HEK293 (cell line): ENCODE measurements around the gene TOMM6.

ENCODE experiments used
- BCL11B ChIP-seq: fragments of 450-650 bp; formaldehyde crosslinking; IDR thresholded peaks from 2 replicates; pipeline ENCODE4 v1.5.1; 2016; ENCODE audit warnings: low read depth, missing biosample characterization, missing genetic modification characterization
- GLIS1 ChIP-seq: fragments of 450-650 bp; formaldehyde crosslinking; IDR thresholded peaks from 2 replicates; pipeline ENCODE4 v1.5.1; 2016; ENCODE audit warnings: missing biosample characterization, missing genetic modification characterization
- IKZF3 ChIP-seq: fragments of 450-650 bp; IDR thresholded peaks from 2 replicates; pipeline ENCODE4 v1.5.0; 2018; ENCODE audit warnings: missing biosample characterization, mild to moderate bottlenecking, missing genetic modification characterization, moderate library complexity
- INSM2 ChIP-seq: fragments of 450-650 bp; formaldehyde crosslinking; IDR thresholded peaks from 2 replicates; pipeline ENCODE4 v1.5.1; 2016; ENCODE audit warnings: missing biosample characterization, missing genetic modification characterization
- KLF1 ChIP-seq: fragments of 450-650 bp; formaldehyde crosslinking; IDR thresholded peaks from 2 replicates; pipeline ENCODE4 v1.5.1; 2016; ENCODE audit warnings: missing biosample characterization, missing genetic modification characterization
- PATZ1 ChIP-seq: fragments of 450-650 bp; formaldehyde crosslinking; IDR thresholded peaks from 2 replicates; pipeline ENCODE4 v1.5.1; 2016; ENCODE audit warnings: missing biosample characterization, missing genetic modification characterization
- TSHZ1 ChIP-seq: fragments of 450-650 bp; formaldehyde crosslinking; IDR thresholded peaks from 2 replicates; pipeline ENCODE4 v1.5.1; 2016; ENCODE audit warnings: missing biosample characterization, missing genetic modification characterization, borderline replicate concordance
- ZBTB10 ChIP-seq: fragments of 450-650 bp; formaldehyde crosslinking; IDR thresholded peaks from 2 replicates; pipeline ENCODE4 v1.5.1; 2016; ENCODE audit warnings: missing biosample characterization, missing genetic modification characterization
- ZEB2 ChIP-seq: fragments of 450-650 bp; formaldehyde crosslinking; IDR thresholded peaks from 2 replicates; pipeline ENCODE4 v1.5.1; 2016; ENCODE audit warnings: missing biosample characterization, missing genetic modification characterization
- ZFP69B ChIP-seq: fragments of 450-650 bp; formaldehyde crosslinking; IDR thresholded peaks from 2 replicates; pipeline ENCODE4 v1.5.1; 2016; ENCODE audit warnings: missing biosample characterization, missing genetic modification characterization
- ZNF10 ChIP-seq: fragments of 450-650 bp; formaldehyde crosslinking; IDR thresholded peaks from 2 replicates; pipeline ENCODE4 v1.5.1; 2017; ENCODE audit warnings: missing biosample characterization, missing genetic modification characterization
- ZNF133 ChIP-seq: fragments of 450-650 bp; formaldehyde crosslinking; IDR thresholded peaks from 2 replicates; pipeline ENCODE4 v1.5.1; 2016; ENCODE audit warnings: missing biosample characterization, missing genetic modification characterization
- ZNF157 ChIP-seq: fragments of 450-650 bp; formaldehyde crosslinking; IDR thresholded peaks from 2 replicates; pipeline ENCODE4 v1.5.1; 2016; ENCODE audit warnings: missing biosample characterization, missing genetic modification characterization
- ZNF18 ChIP-seq: fragments of 450-650 bp; formaldehyde crosslinking; IDR thresholded peaks from 2 replicates; pipeline ENCODE4 v1.5.1; 2016; ENCODE audit warnings: missing biosample characterization, missing genetic modification characterization
- ZNF214 ChIP-seq: fragments of 450-650 bp; formaldehyde crosslinking; IDR thresholded peaks from 2 replicates; pipeline ENCODE4 v1.5.1; 2017; ENCODE audit warnings: missing biosample characterization, mild to moderate bottlenecking, missing genetic modification characterization, borderline replicate concordance
- ZNF366 ChIP-seq: fragments of 450-650 bp; formaldehyde crosslinking; conservative IDR thresholded peaks from 2 replicates; pipeline ENCODE4 v1.5.1; 2016; ENCODE audit warnings: missing biosample characterization, missing genetic modification characterization
- ZNF398 ChIP-seq: fragments of 450-650 bp; formaldehyde crosslinking; IDR thresholded peaks from 2 replicates; pipeline ENCODE4 v1.5.1; 2017; ENCODE audit warnings: missing biosample characterization, missing genetic modification characterization
- ZNF560 ChIP-seq: fragments of 450-650 bp; formaldehyde crosslinking; IDR thresholded peaks from 2 replicates; pipeline ENCODE4 v1.5.1; 2017; ENCODE audit warnings: missing biosample characterization, missing genetic modification characterization, borderline replicate concordance
- ZSCAN16 ChIP-seq: fragments of 450-650 bp; formaldehyde crosslinking; IDR thresholded peaks from 2 replicates; pipeline ENCODE4 v1.5.1; 2016; ENCODE audit warnings: missing biosample characterization, missing genetic modification characterization
- ZSCAN30 ChIP-seq: fragments of 450-650 bp; IDR thresholded peaks from 2 replicates; pipeline ENCODE4 v1.5.1; 2018; ENCODE audit warnings: missing biosample characterization, mild to moderate bottlenecking, missing genetic modification characterization, moderate library complexity
- ZSCAN5A ChIP-seq: fragments of 450-650 bp; formaldehyde crosslinking; IDR thresholded peaks from 2 replicates; pipeline ENCODE4 v1.5.1; 2016; ENCODE audit warnings: missing biosample characterization, missing genetic modification characterization

Gene TOMM6

GRCh38 chr6:41787219-41787917, at the start of gene TOMM6 (continued):
- TF ChIP-seq ZBTB10 (tag by site-specific recombination) (peak; percentile 33; the same call in 1 of the 2 replicates), ZFP69B (tag by site-specific recombination) (peak; percentile 41), TSHZ1 (tag by site-specific recombination) (no peak), ZNF10 (tag by site-specific recombination) (no peak), ZEB2 (tag by site-specific recombination) (peak; percentile 99), BCL11B (tag by site-specific recombination) (peak; percentile 92), PATZ1 (tag by site-specific recombination) (peak; percentile 85), ZNF18 (tag by site-specific recombination) (peak; percentile 36; the same call in 1 of the 2 replicates), ZSCAN5A (tag by site-specific recombination) (no peak), IKZF3 (0 out of 2 replicates have a peak, but pooled peaks have one; percentile 7), ZNF398 (tag by site-specific recombination) (peak; percentile 45), GLIS1 (tag by site-specific recombination) (peak; percentile 78), INSM2 (tag by site-specific recombination) (peak; percentile 69; the same call in 1 of the 2 replicates), ZNF560 (tag by site-specific recombination) (no peak), ZNF366 (tag by site-specific recombination) (0 out of 2 replicates have a peak, but pooled peaks have one; percentile 47), ZSCAN30 (tag by site-specific recombination) (peak; percentile 52), ZSCAN16 (peak; percentile 38; the same call in 1 of the 2 replicates), ZNF214 (tag by site-specific recombination) (no peak), ZNF133 (tag by site-specific recombination) (no peak), ZNF157 (tag by site-specific recombination) (no peak), KLF1 (tag by site-specific recombination) (peak; percentile 10)
